ENCODE results near the gene ERO1B.
"Not testable (repeated sequence)": the region's sequence is repeated elsewhere in the genome, so short reads cannot be mapped to it uniquely, and the experiment has no call there.

ERO1B gene

GRCh38 chr1:236204039-236204438 is 77.7 kb downstream of the ERO1B start:
- Histone ChIP-seq H3K9me3 (ENCODE audit: low read length) (no peaks in the 10 kb centered on the region), H2AFZ (ENCODE audit: low read length) (no peak overlapping the region), H3K27ac (ENCODE audit: low read depth, low read length, poor library complexity, severe bottlenecking) (no peak overlapping the region), H3K4me2 (ENCODE audit: low read length) (no peak overlapping the region), H3K27me3 (ENCODE audit: insufficient read depth, low read length) (no peaks in the 10 kb centered on the region), H3K9me2 (ENCODE audit: low read depth, low read length) (no peaks in the 10 kb centered on the region), H3K4me3 (ENCODE audit: low read depth, low read length, poor library complexity, severe bottlenecking) (no peak overlapping the region), H4K20me1 (ENCODE audit: insufficient read depth, low read length) (no peaks in the 10 kb centered on the region), H3K36me3 (ENCODE audit: insufficient read depth, low read length) (peaks cover 77% of the 10 kb centered on the region), H3K9ac (ENCODE audit: low read length) (no peak overlapping the region), H3K4me1 (ENCODE audit: insufficient read depth, low read length, severe bottlenecking) (no peaks in the 10 kb centered on the region), H3F3A (ENCODE audit: insufficient read depth, low read length) (no peaks in the 10 kb centered on the region), H3K79me2 (ENCODE audit: insufficient read depth, low read length) (no peaks in the 10 kb centered on the region)
- TF ChIP-seq CTCF (IDR thresholded peaks at IDR 0.05; ENCODE audit: low read length) (no peak), EZH2 (IDR thresholded peaks at IDR 0.05; ENCODE audit: borderline replicate concordance, low read length) (no peak)

- H3F3A ChIP-seq (ENCODE audit: insufficient read depth, low read length) = no peaks in the 10 kb centered on the region
- no peaks in the 10 kb centered on the region for H4K20me1 ChIP-seq (ENCODE audit: insufficient read depth, low read length)
- no peak overlapping the region for H3K9ac ChIP-seq (ENCODE audit: low read length)
- H3K4me1 ChIP-seq (ENCODE audit: insufficient read depth, low read length, severe bottlenecking) = no peaks in the 10 kb centered on the region
- no peak for TF ChIP-seq EZH2 (IDR thresholded peaks at IDR 0.05; ENCODE audit: borderline replicate concordance, low read length)
- H3K27me3 ChIP-seq (ENCODE audit: insufficient read depth, low read length) = no peaks in the 10 kb centered on the region
- no peaks in the 10 kb centered on the region for H3K9me2 ChIP-seq (ENCODE audit: low read depth, low read length)
- H3K27ac ChIP-seq (ENCODE audit: low read depth, low read length, poor library complexity, severe bottlenecking) = no peak overlapping the region
- no peak overlapping the region for H3K4me3 ChIP-seq (ENCODE audit: low read depth, low read length, poor library complexity, severe bottlenecking)
- H2AFZ ChIP-seq (ENCODE audit: low read length) = no peak overlapping the region
- no peak overlapping the region for H3K4me2 ChIP-seq (ENCODE audit: low read length)
- no peaks in the 10 kb centered on the region for H3K79me2 ChIP-seq (ENCODE audit: insufficient read depth, low read length)
- peaks cover 84% of the 10 kb centered on the region for H3K36me3 ChIP-seq (ENCODE audit: insufficient read depth, low read length)
- H3K9me3 ChIP-seq (ENCODE audit: low read length) = no peaks in the 10 kb centered on the region
Observed at GRCh38 chr1:236201786-236202185, 80.0 kb downstream of the ERO1B start.

- Histone ChIP-seq H4K20me1 (ENCODE audit: insufficient read depth, low read length) (no peaks in the 10 kb centered on the region), H3K79me2 (ENCODE audit: insufficient read depth, low read length) (no peaks in the 10 kb centered on the region), H3K9me3 (ENCODE audit: low read length) (no peaks in the 10 kb centered on the region), H3K27me3 (ENCODE audit: insufficient read depth, low read length) (no peaks in the 10 kb centered on the region), H3K9ac (ENCODE audit: low read length) (no peak overlapping the region), H2AFZ (ENCODE audit: low read length) (no peak overlapping the region), H3K27ac (ENCODE audit: low read depth, low read length, poor library complexity, severe bottlenecking) (no peak overlapping the region), H3F3A (ENCODE audit: insufficient read depth, low read length) (no peaks in the 10 kb centered on the region), H3K4me3 (ENCODE audit: low read depth, low read length, poor library complexity, severe bottlenecking) (no peak overlapping the region), H3K36me3 (ENCODE audit: insufficient read depth, low read length) (peaks cover 81% of the 10 kb centered on the region), H3K4me1 (ENCODE audit: insufficient read depth, low read length, severe bottlenecking) (no peaks in the 10 kb centered on the region), H3K9me2 (ENCODE audit: low read depth, low read length) (no peaks in the 10 kb centered on the region), H3K4me2 (ENCODE audit: low read length) (no peak overlapping the region)
- TF ChIP-seq EZH2 (IDR thresholded peaks at IDR 0.05; ENCODE audit: borderline replicate concordance, low read length) (no peak), CTCF (IDR thresholded peaks at IDR 0.05; ENCODE audit: low read length) (no peak)
Observed at GRCh38 chr1:236200925-236201324, 80.8 kb downstream of the ERO1B start.

GRCh38 chr1:236193184-236193583 is 88.6 kb downstream of the ERO1B start:
- TF ChIP-seq CTCF (IDR thresholded peaks at IDR 0.05; ENCODE audit: low read length) (no peak), EZH2 (IDR thresholded peaks at IDR 0.05; ENCODE audit: borderline replicate concordance, low read length) (no peak)
- Histone ChIP-seq H3K27ac (ENCODE audit: low read depth, low read length, poor library complexity, severe bottlenecking) (no peak overlapping the region), H3K27me3 (ENCODE audit: insufficient read depth, low read length) (no peaks in the 10 kb centered on the region), H3K4me3 (ENCODE audit: low read depth, low read length, poor library complexity, severe bottlenecking) (no peak overlapping the region), H3K9me2 (ENCODE audit: low read depth, low read length) (no peaks in the 10 kb centered on the region), H3K9me3 (ENCODE audit: low read length) (no peaks in the 10 kb centered on the region), H3F3A (ENCODE audit: insufficient read depth, low read length) (no peaks in the 10 kb centered on the region), H3K36me3 (ENCODE audit: insufficient read depth, low read length) (peaks cover 54% of the 10 kb centered on the region), H3K79me2 (ENCODE audit: insufficient read depth, low read length) (no peaks in the 10 kb centered on the region), H2AFZ (ENCODE audit: low read length) (no peak overlapping the region), H3K4me2 (ENCODE audit: low read length) (no peak overlapping the region), H4K20me1 (ENCODE audit: insufficient read depth, low read length) (no peaks in the 10 kb centered on the region), H3K9ac (ENCODE audit: low read length) (no peak overlapping the region), H3K4me1 (ENCODE audit: insufficient read depth, low read length, severe bottlenecking) (no peaks in the 10 kb centered on the region)

- not testable (repeated sequence) for H3K4me3 ChIP-seq (ENCODE audit: low read depth, low read length, poor library complexity, severe bottlenecking); H3F3A ChIP-seq (ENCODE audit: insufficient read depth, low read length); H2AFZ ChIP-seq (ENCODE audit: low read length); H3K9me2 ChIP-seq (ENCODE audit: low read depth, low read length); H3K27ac ChIP-seq (ENCODE audit: low read depth, low read length, poor library complexity, severe bottlenecking); H3K27me3 ChIP-seq (ENCODE audit: insufficient read depth, low read length); H3K9me3 ChIP-seq (ENCODE audit: low read length); H3K4me1 ChIP-seq (ENCODE audit: insufficient read depth, low read length, severe bottlenecking); H4K20me1 ChIP-seq (ENCODE audit: insufficient read depth, low read length); H3K4me2 ChIP-seq (ENCODE audit: low read length); H3K79me2 ChIP-seq (ENCODE audit: insufficient read depth, low read length); H3K9ac ChIP-seq (ENCODE audit: low read length)
- H3K36me3 ChIP-seq (ENCODE audit: insufficient read depth, low read length) = peaks cover 28% of the 10 kb centered on the region
Observed at GRCh38 chr1:236188084-236188483, 93.7 kb downstream of the ERO1B start.

Data from OCI-LY1 (cell line).